Bronchial epithelial cell (primary cell): ENCODE measurements around the gene SEM1. TPM values are rescaled to one million over a fixed set of nuclear protein-coding genes. Genes with fewer than 3 reads are reported as not detected.

ENCODE experiments used
- DNase-seq: peaks from one replicate; pipeline ENCODE4 v3.0.0-alpha.2; 2010; ENCODE audit warnings: low read depth
- FAIRE-seq: peaks from 2 replicates; lab custom pipeline; 2011; peaks lifted over from hg19 to GRCh38; lab: Jason Lieb, UNC
- H3K27me3 ChIP-seq: 2 replicates; pipeline ENCODE4 v1.5.1; 2011; ENCODE audit warnings: low read length; ENCODE audit not compliant: control insufficient read depth, insufficient read depth
- H3K36me3 ChIP-seq: 2 replicates; pipeline ENCODE4 v1.5.1; 2011; ENCODE audit warnings: low read length; ENCODE audit not compliant: control insufficient read depth, insufficient read depth
- H3K4me3 ChIP-seq: 2 replicates; pipeline ENCODE4 v1.5.1; 2011; ENCODE audit warnings: mild to moderate bottlenecking, low read depth, low read length, control low read depth
- total RNA-seq: library from RNA; depleted of rRNA; stranded (reverse); fragments of >200 nt; gene quantifications from 2 replicates; pipeline ENCODE4 v1.2.1, GENCODE V29; 2014
- TF ChIP-seq, protein P1 (sequence below): IDR thresholded peaks from 2 replicates; pipeline ENCODE4 v1.5.1; 2011; ENCODE audit warnings: mild to moderate bottlenecking, moderate library complexity, low read length, control low read depth, inconsistent platforms; ENCODE audit not compliant: insufficient read depth, severe bottlenecking

SEM1 gene
- total RNA-seq, 1 donor from 2014 or later, result 21.3 TPM

DNA sequence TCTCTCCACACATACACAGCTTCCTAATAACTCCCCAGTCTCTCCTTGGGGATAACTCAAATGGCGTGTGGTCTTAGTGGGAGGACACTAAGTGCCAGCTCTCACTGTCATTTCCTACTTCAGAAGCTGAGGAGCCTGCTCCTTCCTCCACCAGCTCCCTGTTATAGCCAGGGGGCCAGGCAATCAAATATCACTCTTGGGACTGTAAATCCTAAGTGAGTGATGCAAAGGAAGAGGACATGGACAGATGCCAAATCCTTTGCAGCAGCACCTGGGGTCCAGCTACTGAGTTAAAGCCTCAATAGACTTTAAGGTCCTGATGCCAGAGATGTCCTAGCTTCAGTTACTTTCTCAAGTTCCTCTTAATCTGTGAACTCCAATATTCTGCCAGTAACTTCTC is 34.1 kb downstream of the SEM1 start:
- no peak overlapping the region for H3K4me3 ChIP-seq
- TF ChIP-seq, protein P1, sequence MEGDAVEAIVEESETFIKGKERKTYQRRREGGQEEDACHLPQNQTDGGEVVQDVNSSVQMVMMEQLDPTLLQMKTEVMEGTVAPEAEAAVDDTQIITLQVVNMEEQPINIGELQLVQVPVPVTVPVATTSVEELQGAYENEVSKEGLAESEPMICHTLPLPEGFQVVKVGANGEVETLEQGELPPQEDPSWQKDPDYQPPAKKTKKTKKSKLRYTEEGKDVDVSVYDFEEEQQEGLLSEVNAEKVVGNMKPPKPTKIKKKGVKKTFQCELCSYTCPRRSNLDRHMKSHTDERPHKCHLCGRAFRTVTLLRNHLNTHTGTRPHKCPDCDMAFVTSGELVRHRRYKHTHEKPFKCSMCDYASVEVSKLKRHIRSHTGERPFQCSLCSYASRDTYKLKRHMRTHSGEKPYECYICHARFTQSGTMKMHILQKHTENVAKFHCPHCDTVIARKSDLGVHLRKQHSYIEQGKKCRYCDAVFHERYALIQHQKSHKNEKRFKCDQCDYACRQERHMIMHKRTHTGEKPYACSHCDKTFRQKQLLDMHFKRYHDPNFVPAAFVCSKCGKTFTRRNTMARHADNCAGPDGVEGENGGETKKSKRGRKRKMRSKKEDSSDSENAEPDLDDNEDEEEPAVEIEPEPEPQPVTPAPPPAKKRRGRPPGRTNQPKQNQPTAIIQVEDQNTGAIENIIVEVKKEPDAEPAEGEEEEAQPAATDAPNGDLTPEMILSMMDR, result no peak
- no peak for FAIRE-seq
- DNase-seq, result no peak
- no peaks in the 10 kb centered on the region for H3K36me3 ChIP-seq
- H3K27me3 ChIP-seq, result no peaks in the 10 kb centered on the region

DNA sequence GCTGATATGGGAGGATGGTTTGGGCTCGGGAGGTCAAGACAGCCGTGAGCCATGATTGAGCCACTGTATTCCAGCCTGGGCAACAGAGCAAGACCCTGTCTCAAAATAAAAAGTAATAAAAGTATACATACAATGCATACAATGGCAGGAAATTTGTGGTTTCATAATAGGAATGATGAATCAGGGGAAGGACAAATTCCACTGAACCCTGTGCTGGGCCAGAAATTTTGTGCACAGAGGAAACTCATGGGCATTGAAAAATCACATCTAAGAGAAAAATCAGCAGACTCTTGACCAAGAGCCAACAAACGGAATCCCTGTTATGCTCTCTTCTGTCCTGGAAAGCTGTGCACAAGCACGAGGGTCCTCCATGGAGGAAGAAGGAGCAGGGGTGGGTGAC is 35.1 kb downstream of the SEM1 start:
- DNase-seq (no peak), FAIRE-seq (no peak)
- no peak overlapping the region for H3K4me3 ChIP-seq
- TF ChIP-seq, protein P1, result no peak
- no peaks in the 10 kb centered on the region for H3K27me3 ChIP-seq
- H3K36me3 ChIP-seq, result no peaks in the 10 kb centered on the region

DNA sequence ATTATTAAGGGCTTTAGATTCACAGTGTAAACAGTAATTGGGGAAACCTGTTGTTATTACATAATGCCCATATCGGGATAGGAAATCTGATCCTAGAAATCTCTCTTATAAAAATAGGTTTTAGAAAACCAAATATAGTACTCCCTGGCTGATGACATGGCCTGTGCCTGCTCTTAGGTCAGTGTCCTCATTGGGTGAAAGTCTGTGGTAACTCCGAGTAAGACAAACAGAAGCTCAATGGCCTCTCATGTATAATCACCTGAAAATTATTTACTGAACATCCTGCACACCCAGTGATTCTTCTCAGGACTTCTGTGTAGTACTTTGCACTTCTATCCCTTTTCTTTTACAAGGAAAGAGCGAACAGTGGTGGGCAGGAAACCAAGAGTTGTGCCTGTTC is 37.8 kb downstream of the SEM1 start:
- no peak overlapping the region for H3K4me3 ChIP-seq

DNA sequence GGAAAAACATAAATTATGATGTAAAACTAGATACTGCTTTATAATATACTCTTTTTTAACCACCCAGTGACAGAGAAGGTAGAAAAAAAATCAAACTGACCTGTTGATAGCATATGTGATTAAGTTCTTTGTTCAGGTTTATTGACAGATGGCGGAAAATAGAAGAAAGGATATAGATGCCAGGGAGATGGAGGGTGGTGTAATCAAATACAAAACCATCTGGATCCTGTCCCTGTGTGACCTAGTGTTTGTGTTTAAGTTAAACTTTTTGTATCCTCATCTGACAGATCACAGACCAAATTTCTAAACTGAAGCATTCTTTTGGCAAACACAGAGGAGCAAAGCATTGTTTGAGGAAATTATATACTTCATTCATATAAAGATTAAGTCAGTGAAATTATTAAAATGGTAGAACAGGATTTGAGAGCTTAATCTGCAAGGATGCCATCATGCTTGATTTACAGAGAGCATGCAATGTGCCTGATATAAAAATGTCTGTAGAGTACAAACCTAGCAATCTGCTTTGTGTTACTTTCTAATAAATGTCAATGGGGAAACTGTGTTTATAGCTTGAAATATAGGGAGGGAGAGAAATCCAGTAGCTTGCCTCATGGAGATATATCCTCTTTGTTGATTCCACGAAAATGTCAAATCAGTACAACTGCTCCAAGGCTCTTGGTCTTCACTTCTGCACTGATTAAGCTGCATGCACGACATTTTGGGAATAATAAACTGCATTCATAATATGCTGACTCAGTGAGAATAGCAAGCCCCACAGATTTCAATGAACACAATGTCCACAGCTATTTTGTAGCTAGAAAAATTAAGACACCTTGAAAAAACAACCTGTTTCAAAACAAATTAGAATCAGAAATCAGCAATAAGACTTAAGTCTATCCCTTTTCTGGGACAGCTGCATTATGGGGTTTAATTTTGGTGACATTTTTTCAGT is 39.0 kb downstream of the SEM1 start:
- FAIRE-seq, result no peak
- Histone ChIP-seq H3K27me3 (no peaks in the 10 kb centered on the region), H3K4me3 (no peak overlapping the region), H3K36me3 (no peaks in the 10 kb centered on the region)
- TF ChIP-seq, protein P1, result no peak
- no peak for DNase-seq

More for the DNA sequence above, 37.8 kb downstream of the SEM1 start:
- TF ChIP-seq, protein P1, result no peak
- DNase-seq (no peak), FAIRE-seq (no peak)
- H3K27me3 ChIP-seq, result no peaks in the 10 kb centered on the region
- H3K36me3 ChIP-seq, result no peaks in the 10 kb centered on the region

DNA sequence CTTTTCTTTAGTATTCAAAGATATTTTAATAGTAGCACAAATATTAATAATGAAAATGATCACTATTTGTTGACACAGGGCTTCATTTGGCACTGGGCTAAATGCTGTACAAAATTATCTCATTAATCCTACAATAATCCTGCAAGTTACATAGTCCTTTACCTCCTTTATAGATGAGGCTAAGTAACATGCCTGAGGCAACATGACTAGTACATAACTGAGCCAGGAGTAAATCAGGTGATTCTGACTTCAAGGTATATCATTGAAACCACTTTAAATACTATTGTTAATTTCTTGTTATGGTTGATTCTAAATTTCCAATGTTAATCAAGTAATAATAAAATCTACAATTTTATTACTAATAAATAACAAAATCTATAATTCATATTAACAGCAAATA is 39.8 kb downstream of the SEM1 start:
- no peak for FAIRE-seq
- Histone ChIP-seq H3K27me3 (no peaks in the 10 kb centered on the region), H3K4me3 (no peak overlapping the region), H3K36me3 (no peaks in the 10 kb centered on the region)
- peak; percentile 84 for DNase-seq
- TF ChIP-seq, protein P1, result no peak
